Parathyroid adenoma (tissue), 2 donors: ENCODE results near the gene PMFBP1.

ENCODE experiments used
- H2AFZ ChIP-seq: fragments of 300-600 bp; sonication (generic); one replicate; pipeline ENCODE4 v1.7.0; 2017; ENCODE audit warnings: antibody characterized with exemption, mild to moderate bottlenecking
- H3K27ac ChIP-seq: fragments of 300-600 bp; sonication (generic); one replicate; pipeline ENCODE4 v1.7.0; 2017
- H3K27me3 ChIP-seq: fragments of 300-600 bp; sonication (generic); one replicate; pipeline ENCODE4 v1.7.0; 2017; ENCODE audit warnings: low read length; ENCODE audit not compliant: control insufficient read depth, insufficient read depth
- H3K36me3 ChIP-seq: fragments of 300-600 bp; sonication (generic); one replicate; pipeline ENCODE4 v1.7.0; 2017; ENCODE audit warnings: low read length; ENCODE audit not compliant: control insufficient read depth, insufficient read depth
- H3K4me1 ChIP-seq: fragments of 300-600 bp; sonication (generic); one replicate; pipeline ENCODE4 v1.7.0; 2017; ENCODE audit warnings: control low read depth
- H3K4me2 ChIP-seq: fragments of 300-600 bp; sonication (generic); one replicate; pipeline ENCODE4 v1.7.0; 2017; ENCODE audit warnings: low read length
- H3K4me3 ChIP-seq: fragments of 300-600 bp; sonication (generic); one replicate; pipeline ENCODE4 v1.7.0; 2017; ENCODE audit warnings: low read depth, low read length
- H3K79me2 ChIP-seq: fragments of 300-600 bp; sonication (generic); one replicate; pipeline ENCODE4 v1.7.0; 2017; ENCODE audit warnings: control low read depth
- H3K9ac ChIP-seq: fragments of 300-600 bp; sonication (generic); one replicate; pipeline ENCODE4 v1.7.0; 2017; ENCODE audit warnings: mild to moderate bottlenecking
- H3K9me3 ChIP-seq: fragments of 300-600 bp; sonication (generic); one replicate; pipeline ENCODE4 v1.7.0; 2017; ENCODE audit warnings: low read length; ENCODE audit not compliant: control insufficient read depth
- TF ChIP-seq, protein P1 (sequence below): fragments of 300-600 bp; sonication (generic); IDR thresholded peaks from one replicate; pipeline ENCODE4 v1.7.0; 2017; ENCODE audit warnings: antibody characterized with exemption, mild to moderate bottlenecking
- donor health status: primary hyperparathyroidism.

Gene PMFBP1

GRCh38 chr16:72129976-72130656, 41.8 kb downstream of the PMFBP1 start:
- TF ChIP-seq, protein P1, sequence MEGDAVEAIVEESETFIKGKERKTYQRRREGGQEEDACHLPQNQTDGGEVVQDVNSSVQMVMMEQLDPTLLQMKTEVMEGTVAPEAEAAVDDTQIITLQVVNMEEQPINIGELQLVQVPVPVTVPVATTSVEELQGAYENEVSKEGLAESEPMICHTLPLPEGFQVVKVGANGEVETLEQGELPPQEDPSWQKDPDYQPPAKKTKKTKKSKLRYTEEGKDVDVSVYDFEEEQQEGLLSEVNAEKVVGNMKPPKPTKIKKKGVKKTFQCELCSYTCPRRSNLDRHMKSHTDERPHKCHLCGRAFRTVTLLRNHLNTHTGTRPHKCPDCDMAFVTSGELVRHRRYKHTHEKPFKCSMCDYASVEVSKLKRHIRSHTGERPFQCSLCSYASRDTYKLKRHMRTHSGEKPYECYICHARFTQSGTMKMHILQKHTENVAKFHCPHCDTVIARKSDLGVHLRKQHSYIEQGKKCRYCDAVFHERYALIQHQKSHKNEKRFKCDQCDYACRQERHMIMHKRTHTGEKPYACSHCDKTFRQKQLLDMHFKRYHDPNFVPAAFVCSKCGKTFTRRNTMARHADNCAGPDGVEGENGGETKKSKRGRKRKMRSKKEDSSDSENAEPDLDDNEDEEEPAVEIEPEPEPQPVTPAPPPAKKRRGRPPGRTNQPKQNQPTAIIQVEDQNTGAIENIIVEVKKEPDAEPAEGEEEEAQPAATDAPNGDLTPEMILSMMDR = no peak

GRCh38 chr16:72128701-72129100, 43.3 kb downstream of the PMFBP1 start:
- TF ChIP-seq, protein P1 = no peak
- Histone ChIP-seq H3K27ac (no peak overlapping the region), H3K79me2 (no peaks in the 10 kb centered on the region), H3K27me3 (no peaks in the 10 kb centered on the region), H3K4me2 (no peak overlapping the region), H3K36me3 (no peaks in the 10 kb centered on the region), H3K4me3 (no peak overlapping the region), H3K9ac (no peak overlapping the region), H3K9me3 (no peaks in the 10 kb centered on the region), H2AFZ (no peak overlapping the region), H3K4me1 (no peaks in the 10 kb centered on the region)

More at GRCh38 chr16:72129976-72130656, 41.8 kb downstream of the PMFBP1 start:
- Histone ChIP-seq H2AFZ (no peak overlapping the region), H3K36me3 (no peaks in the 10 kb centered on the region), H3K79me2 (no peaks in the 10 kb centered on the region), H3K4me1 (no peaks in the 10 kb centered on the region), H3K9ac (no peak overlapping the region), H3K4me2 (no peak overlapping the region), H3K9me3 (no peaks in the 10 kb centered on the region), H3K27ac (no peak overlapping the region), H3K27me3 (no peaks in the 10 kb centered on the region), H3K4me3 (no peak overlapping the region)

GRCh38 chr16:72126429-72126765, 45.6 kb downstream of the PMFBP1 start:
- Histone ChIP-seq H3K27me3 (no peaks in the 10 kb centered on the region), H3K9ac (no peak overlapping the region), H2AFZ (no peak overlapping the region), H3K4me3 (no peak overlapping the region), H3K4me2 (no peak overlapping the region), H3K27ac (no peak overlapping the region), H3K9me3 (no peaks in the 10 kb centered on the region), H3K4me1 (no peaks in the 10 kb centered on the region), H3K79me2 (no peaks in the 10 kb centered on the region), H3K36me3 (no peaks in the 10 kb centered on the region)
- TF ChIP-seq, protein P1 = no peak

DNA sequence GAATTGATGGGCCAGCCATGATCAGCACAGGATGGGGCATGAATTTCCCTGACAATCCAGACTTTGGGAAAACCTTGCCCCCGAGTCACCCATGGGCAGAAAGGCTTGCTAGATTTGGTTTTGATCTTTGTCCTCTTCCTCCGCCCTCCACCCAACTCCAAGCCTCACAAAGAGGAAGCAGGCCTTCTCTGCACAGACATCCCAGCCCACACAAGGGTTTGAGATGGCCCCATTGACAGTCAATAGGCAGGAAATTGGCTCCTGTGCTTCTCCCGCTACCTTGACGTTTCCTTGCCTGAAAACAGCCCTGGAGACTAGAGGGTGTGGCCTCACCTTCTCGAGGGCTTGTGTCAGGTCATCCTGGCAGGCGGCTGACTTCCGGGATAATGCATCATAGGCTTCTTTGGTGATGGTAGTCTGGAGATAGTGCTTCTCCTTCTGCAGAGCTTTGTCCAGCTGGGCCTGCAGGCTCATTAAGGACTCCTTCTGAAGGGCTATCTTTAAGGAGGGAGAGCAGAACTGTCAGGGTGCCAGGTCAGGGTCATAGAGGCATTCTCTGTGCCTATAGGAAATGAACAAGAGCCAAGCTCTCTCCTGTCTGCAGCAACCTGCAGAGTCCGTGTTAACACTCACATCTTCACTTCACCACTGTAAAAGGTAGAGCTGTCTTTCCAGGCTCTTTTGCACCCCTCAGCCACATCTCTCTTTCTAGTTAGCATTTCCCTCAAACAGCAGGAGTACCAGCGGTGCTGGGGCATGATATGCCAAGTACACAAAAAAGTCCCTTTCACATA, 46.1 kb downstream of the PMFBP1 start:
- Histone ChIP-seq H3K9ac (no peak overlapping the region), H3K4me1 (no peaks in the 10 kb centered on the region), H3K27me3 (no peaks in the 10 kb centered on the region), H3K4me2 (no peak overlapping the region), H3K79me2 (no peaks in the 10 kb centered on the region), H3K36me3 (no peaks in the 10 kb centered on the region), H3K4me3 (no peak overlapping the region), H2AFZ (no peak overlapping the region), H3K9me3 (no peaks in the 10 kb centered on the region), H3K27ac (no peak overlapping the region)
- TF ChIP-seq, protein P1 = no peak
